ENCODE data around the gene FGF23.

DNA sequence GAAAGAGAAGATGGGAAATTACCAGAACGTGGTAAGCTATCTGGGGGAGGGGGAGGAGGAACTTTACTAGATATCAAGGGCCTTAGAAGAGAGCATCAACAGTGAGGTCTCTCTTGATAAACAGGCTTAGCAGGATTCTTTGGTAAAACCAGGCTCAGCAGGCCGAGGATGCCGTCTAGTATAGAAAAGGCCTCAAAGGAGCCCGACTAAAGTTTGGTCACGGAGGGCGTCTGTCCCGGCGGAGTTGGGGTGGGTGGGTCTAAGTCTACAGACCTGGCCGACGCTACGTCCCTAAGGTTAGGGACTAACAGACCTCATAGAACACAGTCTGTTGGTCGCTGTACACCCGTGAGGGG is 59.0 kb downstream of the FGF23 start:
- TF ChIP-seq, protein P1, sequence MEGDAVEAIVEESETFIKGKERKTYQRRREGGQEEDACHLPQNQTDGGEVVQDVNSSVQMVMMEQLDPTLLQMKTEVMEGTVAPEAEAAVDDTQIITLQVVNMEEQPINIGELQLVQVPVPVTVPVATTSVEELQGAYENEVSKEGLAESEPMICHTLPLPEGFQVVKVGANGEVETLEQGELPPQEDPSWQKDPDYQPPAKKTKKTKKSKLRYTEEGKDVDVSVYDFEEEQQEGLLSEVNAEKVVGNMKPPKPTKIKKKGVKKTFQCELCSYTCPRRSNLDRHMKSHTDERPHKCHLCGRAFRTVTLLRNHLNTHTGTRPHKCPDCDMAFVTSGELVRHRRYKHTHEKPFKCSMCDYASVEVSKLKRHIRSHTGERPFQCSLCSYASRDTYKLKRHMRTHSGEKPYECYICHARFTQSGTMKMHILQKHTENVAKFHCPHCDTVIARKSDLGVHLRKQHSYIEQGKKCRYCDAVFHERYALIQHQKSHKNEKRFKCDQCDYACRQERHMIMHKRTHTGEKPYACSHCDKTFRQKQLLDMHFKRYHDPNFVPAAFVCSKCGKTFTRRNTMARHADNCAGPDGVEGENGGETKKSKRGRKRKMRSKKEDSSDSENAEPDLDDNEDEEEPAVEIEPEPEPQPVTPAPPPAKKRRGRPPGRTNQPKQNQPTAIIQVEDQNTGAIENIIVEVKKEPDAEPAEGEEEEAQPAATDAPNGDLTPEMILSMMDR (IDR thresholded peaks at IDR 0.05; ENCODE audit: insufficient read depth, low read length, poor library complexity, severe bottlenecking) = no peak
- no peak for TF ChIP-seq EZH2phosphoT487 (conservative IDR thresholded peaks at IDR 0.05; ENCODE audit: low read length)

All from SU-DHL-6 (cell line).